Islet precursor cell (in vitro differentiated cells): ENCODE results near the gene NSUN2.
"Not testable (repeated sequence)": the region's sequence is repeated elsewhere in the genome, so short reads cannot be mapped to it uniquely, and the experiment has no call there.

ENCODE experiments used
- DNase-seq: peaks from one replicate; pipeline ENCODE4 v3.0.0-alpha.2; 2018

NSUN2 gene

GRCh38 chr5:6581559-6582426, 51.1 kb downstream of the NSUN2 start:
- peak; percentile 33 for DNase-seq

GRCh38 chr5:6581090-6581489, 51.8 kb downstream of the NSUN2 start:
- DNase-seq: no peak

- no peak for DNase-seq
Observed at GRCh38 chr5:6579535-6579934, 53.3 kb downstream of the NSUN2 start.

GRCh38 chr5:6578676-6579343, 54.0 kb downstream of the NSUN2 start:
- peak; percentile 25 for DNase-seq

- DNase-seq: peak; percentile 62
Observed at GRCh38 chr5:6576861-6577501, 55.9 kb downstream of the NSUN2 start.

GRCh38 chr5:6574537-6575245, 58.2 kb downstream of the NSUN2 start:
- peak; percentile 33 for DNase-seq

GRCh38 chr5:6574111-6574510, 58.7 kb downstream of the NSUN2 start:
- peak; percentile 44 for DNase-seq

GRCh38 chr5:6573651-6574101, 59.2 kb downstream of the NSUN2 start:
- peak; percentile 54 for DNase-seq

- DNase-seq: peak; percentile 44
Observed at GRCh38 chr5:6572825-6573380, 59.9 kb downstream of the NSUN2 start.

GRCh38 chr5:6572086-6572824, 60.6 kb downstream of the NSUN2 start:
- DNase-seq: peak; percentile 51

- DNase-seq: not testable (repeated sequence)
Observed at GRCh38 chr5:6571607-6572006, 61.2 kb downstream of the NSUN2 start.

- DNase-seq: peak; percentile 31
Observed at GRCh38 chr5:6570530-6570929, 62.3 kb downstream of the NSUN2 start.

GRCh38 chr5:6568889-6569288, 64.0 kb downstream of the NSUN2 start:
- DNase-seq: peak; percentile 30

GRCh38 chr5:6568383-6568782, 64.5 kb downstream of the NSUN2 start:
- peak; percentile 32 for DNase-seq

GRCh38 chr5:6567835-6568234, 65.0 kb downstream of the NSUN2 start:
- DNase-seq: no peak

GRCh38 chr5:6567068-6567467, 65.8 kb downstream of the NSUN2 start:
- no peak for DNase-seq

- no peak for DNase-seq
Observed at GRCh38 chr5:6565492-6565891, 67.4 kb downstream of the NSUN2 start.

- DNase-seq: no peak
Observed at GRCh38 chr5:6557807-6558575, 74.9 kb downstream of the NSUN2 start.

GRCh38 chr5:6556802-6557102, 76.1 kb downstream of the NSUN2 start:
- DNase-seq: peak; percentile 15

GRCh38 chr5:6556089-6556801, 76.6 kb downstream of the NSUN2 start:
- DNase-seq: no peak

- DNase-seq: no peak
Observed at GRCh38 chr5:6554812-6555211, 78.0 kb downstream of the NSUN2 start.
